ENCODE measurements around the gene GNPAT. TPM values are rescaled to one million over a fixed set of nuclear protein-coding genes. Genes with fewer than 3 reads are reported as not detected.

Gene GNPAT
- total and polyA plus RNA-seq, 2 experiments from 2014 or later = 32.8 to 45.4 TPM

- Mint-ChIP-seq H3K27me3 (ENCODE audit: insufficient read depth, low read depth, poor library complexity) (no peaks in the 10 kb centered on the region), H3K36me3 (ENCODE audit: low read depth) (peaks cover 10% of the 10 kb centered on the region; the same call in 2 of the 3 replicates), H3K4me3 (no peak overlapping the region), H3K9me3 (no peaks in the 10 kb centered on the region), H3K4me1 (peaks cover 5% of the 10 kb centered on the region), H3K27ac (no peak overlapping the region)
- no peak overlapping the region for H3K4me3 ChIP-seq
- no peaks in the 10 kb centered on the region for H3K9me2 ChIP-seq (ENCODE audit: insufficient read depth)
- H4K20me1 ChIP-seq (replicated peaks; ENCODE audit: insufficient read depth) = peaks cover 4% of the 10 kb centered on the region; the same call in 1 of the 2 replicates
- H2AFZ ChIP-seq = no peak overlapping the region
- TF ChIP-seq CREB1 (CRISPR knock-in tag; IDR thresholded peaks at IDR 0.05; ENCODE audit: low read depth) (no peak), CTCF (conservative IDR thresholded peaks at IDR 0.05; ENCODE audit: low read depth in 2 of 2) (no peak), REST (IDR thresholded peaks at IDR 0.05; ENCODE audit: unreplicated experiment) (no peak), EZH2phosphoT487 (IDR thresholded peaks at IDR 0.05; ENCODE audit: unreplicated experiment) (no peak)
- H3K27ac ChIP-seq (ENCODE audit: low read depth) = no peak overlapping the region
- no peak for DNase-seq (ENCODE audit: low spot score)
- H3K4me1 ChIP-seq (ENCODE audit: insufficient read depth) = peaks cover 4% of the 10 kb centered on the region; the same call in 1 of the 2 replicates
- peaks cover 5% of the 10 kb centered on the region; the same call in 1 of the 2 replicates for H3K79me2 ChIP-seq (replicated peaks; ENCODE audit: insufficient read depth)
- no peak overlapping the region for H3K4me2 ChIP-seq
- no peaks in the 10 kb centered on the region for H3K36me3 ChIP-seq (ENCODE audit: insufficient read depth)
- ATAC-seq = no peak
- H3K27me3 ChIP-seq (ENCODE audit: insufficient read depth) = no peaks in the 10 kb centered on the region
- H3F3A ChIP-seq (replicated peaks; ENCODE audit: low read depth) = no peaks in the 10 kb centered on the region
Observed at GRCh38 chr1:231236938-231237337, 4.1 kb upstream of the GNPAT start.

GRCh38 chr1:231238298-231238697, 2.7 kb upstream of the GNPAT start:
- no peak overlapping the region for H3K4me3 ChIP-seq
- no peaks in the 10 kb centered on the region for H3K36me3 ChIP-seq (ENCODE audit: insufficient read depth)
- H3F3A ChIP-seq (replicated peaks; ENCODE audit: low read depth) = no peaks in the 10 kb centered on the region
- H3K9me3 Mint-ChIP-seq = no peaks in the 10 kb centered on the region
- H3K27ac Mint-ChIP-seq = no peak overlapping the region
- H3K4me3 Mint-ChIP-seq = no peak overlapping the region
- H2AFZ ChIP-seq = no peak overlapping the region
- H3K4me2 ChIP-seq = no peak overlapping the region
- TF ChIP-seq CTCF (conservative IDR thresholded peaks at IDR 0.05; ENCODE audit: low read depth in 2 of 2) (no peak), REST (IDR thresholded peaks at IDR 0.05; ENCODE audit: unreplicated experiment) (no peak)
- H3K27me3 Mint-ChIP-seq (ENCODE audit: insufficient read depth, low read depth, poor library complexity) = no peaks in the 10 kb centered on the region
- peaks cover 19% of the 10 kb centered on the region for H3K79me2 ChIP-seq (replicated peaks; ENCODE audit: insufficient read depth)
- no peak for ATAC-seq
- no peak for DNase-seq (ENCODE audit: low spot score)
- peaks cover 8% of the 10 kb centered on the region; the same call in 1 of the 2 replicates for H3K4me1 ChIP-seq (ENCODE audit: insufficient read depth)
- no peak overlapping the region for H3K27ac ChIP-seq (ENCODE audit: low read depth)
- no peaks in the 10 kb centered on the region for H3K9me2 ChIP-seq (ENCODE audit: insufficient read depth)
- H3K36me3 Mint-ChIP-seq (ENCODE audit: low read depth) = peaks cover 10% of the 10 kb centered on the region; the same call in 2 of the 3 replicates
- peaks cover 16% of the 10 kb centered on the region for H3K4me1 Mint-ChIP-seq
- no peaks in the 10 kb centered on the region for H3K27me3 ChIP-seq (ENCODE audit: insufficient read depth)
- peaks cover 4% of the 10 kb centered on the region; the same call in 1 of the 2 replicates for H4K20me1 ChIP-seq (replicated peaks; ENCODE audit: insufficient read depth)

All from GM23338 (cell line).